HUDEP-2 (cell line): ENCODE measurements around the gene SNU13.
"Not testable (repeated sequence)": the region's sequence is repeated elsewhere in the genome, so short reads cannot be mapped to it uniquely, and the experiment has no call there.

ENCODE experiments used
- DNase-seq, 76 experiments: peaks; one replicate each; lab custom pipeline; 2025; ENCODE audit not compliant: unreplicated experiment in 76 of 76; lab: John Stamatoyannopoulos, UW

SNU13 gene

GRCh38 chr22:41682033-41682807, 6.4 kb downstream of the SNU13 start:
- peak in 70 of 76 experiments; percentile 15 to 78 (median 59) for DNase-seq

GRCh38 chr22:41681616-41682015, 7.1 kb downstream of the SNU13 start:
- no peak for DNase-seq

- no peak for DNase-seq
Observed at GRCh38 chr22:41676134-41676533, 12.5 kb downstream of the SNU13 start.

GRCh38 chr22:41674846-41675340, 13.8 kb downstream of the SNU13 start:
- no peak for DNase-seq

- peak in 1 of 76 experiments; percentile 23 for DNase-seq
Observed at GRCh38 chr22:41672780-41673509, 15.7 kb downstream of the SNU13 start.

- not testable (repeated sequence) for DNase-seq
Observed at GRCh38 chr22:41672096-41672495, 16.6 kb downstream of the SNU13 start.

GRCh38 chr22:41668971-41669911, 19.4 kb downstream of the SNU13 start:
- DNase-seq: no peak

GRCh38 chr22:41664951-41665350, 23.7 kb downstream of the SNU13 start:
- peak in 1 of 76 experiments; percentile 2 for DNase-seq

- no peak for DNase-seq
Observed at GRCh38 chr22:41664490-41664889, 24.2 kb downstream of the SNU13 start.

- DNase-seq: not testable (repeated sequence)
Observed at GRCh38 chr22:41663594-41663993, 25.1 kb downstream of the SNU13 start.

GRCh38 chr22:41661713-41662112, 27.0 kb downstream of the SNU13 start:
- DNase-seq: no peak

- DNase-seq: no peak
Observed at GRCh38 chr22:41661088-41661487, 27.6 kb downstream of the SNU13 start.

- DNase-seq: peak in 17 of 76 experiments; percentile 5 to 42 (median 16)
Observed at GRCh38 chr22:41660416-41660815, 28.3 kb downstream of the SNU13 start.

GRCh38 chr22:41659941-41660340, 28.7 kb downstream of the SNU13 start:
- DNase-seq: no peak

- no peak for DNase-seq
Observed at GRCh38 chr22:41658869-41659268, 29.8 kb downstream of the SNU13 start.

GRCh38 chr22:41657709-41658108, 31.0 kb downstream of the SNU13 start:
- no peak for DNase-seq

- DNase-seq: peak in 7 of 76 experiments; percentile 2 to 28 (median 15)
Observed at GRCh38 chr22:41656556-41656955, 32.1 kb downstream of the SNU13 start.

- no peak for DNase-seq
Observed at GRCh38 chr22:41654322-41654721, 34.3 kb downstream of the SNU13 start.

GRCh38 chr22:41650821-41651220, 37.8 kb downstream of the SNU13 start:
- no peak for DNase-seq

GRCh38 chr22:41650229-41650628, 38.4 kb downstream of the SNU13 start:
- no peak for DNase-seq

GRCh38 chr22:41648432-41648831, 40.2 kb downstream of the SNU13 start:
- DNase-seq: no peak
